ENCODE measurements around the gene IWS1.
"Not testable (repeated sequence)": the region's sequence is repeated elsewhere in the genome, so short reads cannot be mapped to it uniquely, and the experiment has no call there.

IWS1 gene

GRCh38 chr2:127560201-127560930 is 34.1 kb upstream of the IWS1 start:
- no peak for DNase-seq

- no peak for DNase-seq
These were observed 33.2 kb upstream of the IWS1 start for GRCh38 chr2:127559454-127559853.

GRCh38 chr2:127558911-127559310 is 32.6 kb upstream of the IWS1 start:
- no peak for DNase-seq

- no peak for DNase-seq
These were observed 26.6 kb upstream of the IWS1 start for GRCh38 chr2:127552846-127553245.

GRCh38 chr2:127552336-127552735 is 26.0 kb upstream of the IWS1 start:
- DNase-seq, result no peak

GRCh38 chr2:127551221-127551930 is 25.1 kb upstream of the IWS1 start:
- no peak for DNase-seq

- no peak for DNase-seq
These were observed 20.5 kb upstream of the IWS1 start for GRCh38 chr2:127546797-127547196.

- DNase-seq, result no peak
These were observed 19.5 kb upstream of the IWS1 start for GRCh38 chr2:127545796-127546195.

- DNase-seq, result no peak
These were observed 18.9 kb upstream of the IWS1 start for GRCh38 chr2:127545189-127545588.

- DNase-seq, result peak; percentile 88
These were observed 16.8 kb upstream of the IWS1 start for GRCh38 chr2:127543013-127543501.

GRCh38 chr2:127542231-127542630 is 15.9 kb upstream of the IWS1 start:
- DNase-seq, result peak; percentile 10

GRCh38 chr2:127541809-127542208 is 15.5 kb upstream of the IWS1 start:
- DNase-seq, result no peak

GRCh38 chr2:127537644-127538043 is 11.4 kb upstream of the IWS1 start:
- DNase-seq, result no peak

GRCh38 chr2:127536707-127537541 is 10.6 kb upstream of the IWS1 start:
- DNase-seq, result peak; percentile 30

GRCh38 chr2:127535918-127536317 is 9.6 kb upstream of the IWS1 start:
- DNase-seq, result no peak

GRCh38 chr2:127535422-127535901 is 9.2 kb upstream of the IWS1 start, which contains the start of gene MYO7B:
Gene MYO7B, plus strand, starts transcription at chr2:127535683. Its CDS starts 24,040 bp downstream, at chr2:127559723.
- DNase-seq, result peak; percentile 88

GRCh38 chr2:127532296-127532695 is 6.0 kb upstream of the IWS1 start:
- no peak for DNase-seq

- no peak for DNase-seq
These were observed 4.9 kb upstream of the IWS1 start for GRCh38 chr2:127531221-127531648.

GRCh38 chr2:127530245-127531140 is 4.2 kb upstream of the IWS1 start:
- peak; percentile 21 for DNase-seq

GRCh38 chr2:127529416-127529815 is 3.1 kb upstream of the IWS1 start:
- DNase-seq, result not testable (repeated sequence)

GRCh38 chr2:127528487-127528886 is 2.2 kb upstream of the IWS1 start:
- no peak for DNase-seq
